ENCODE data around the gene NFATC2.

NFATC2 gene

DNA sequence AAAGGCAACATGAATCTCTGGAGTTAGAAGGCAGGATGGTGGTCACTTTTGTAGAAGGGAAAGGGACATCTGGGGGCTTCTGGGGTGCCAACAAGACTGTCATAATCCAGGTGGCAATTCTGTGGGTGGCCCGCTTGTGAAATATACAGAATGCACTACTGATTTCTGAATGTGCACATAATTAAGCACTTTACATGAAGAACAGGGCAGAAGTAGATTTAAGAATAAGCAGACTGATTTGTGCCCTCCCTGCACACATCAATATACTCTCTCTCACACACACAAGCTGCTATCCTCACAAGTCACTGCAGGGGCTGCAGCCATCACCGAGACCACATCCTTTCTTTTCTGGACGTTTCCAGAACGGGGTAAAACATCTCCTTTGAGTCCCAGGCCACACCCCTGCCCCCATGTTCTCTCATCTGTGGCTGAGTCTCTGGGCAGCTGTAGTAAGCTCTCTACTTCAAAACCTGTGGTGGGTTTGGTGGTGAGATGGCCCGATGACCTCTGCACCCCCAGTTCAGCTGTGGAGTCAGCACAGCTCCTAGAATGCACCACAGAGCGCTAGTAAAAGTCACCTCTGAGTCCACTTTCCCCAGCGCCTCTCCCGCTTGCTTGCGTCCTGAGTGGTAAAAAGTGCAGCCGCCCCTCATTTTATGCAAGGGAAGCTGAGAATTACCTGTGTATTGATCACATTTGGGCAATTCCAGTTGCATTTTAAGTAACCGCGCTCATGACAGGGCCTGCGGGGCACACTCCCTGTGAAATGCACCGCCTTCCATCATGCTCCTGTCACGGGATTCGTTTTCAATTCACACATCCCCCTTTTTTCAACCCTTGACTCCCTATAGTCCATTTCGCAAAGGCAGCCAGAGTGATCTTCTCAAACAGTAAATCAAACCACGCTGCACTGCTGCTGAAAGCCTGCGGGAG lies 115.5 kb downstream of the NFATC2 start:
- DNase-seq: no peak

DNA sequence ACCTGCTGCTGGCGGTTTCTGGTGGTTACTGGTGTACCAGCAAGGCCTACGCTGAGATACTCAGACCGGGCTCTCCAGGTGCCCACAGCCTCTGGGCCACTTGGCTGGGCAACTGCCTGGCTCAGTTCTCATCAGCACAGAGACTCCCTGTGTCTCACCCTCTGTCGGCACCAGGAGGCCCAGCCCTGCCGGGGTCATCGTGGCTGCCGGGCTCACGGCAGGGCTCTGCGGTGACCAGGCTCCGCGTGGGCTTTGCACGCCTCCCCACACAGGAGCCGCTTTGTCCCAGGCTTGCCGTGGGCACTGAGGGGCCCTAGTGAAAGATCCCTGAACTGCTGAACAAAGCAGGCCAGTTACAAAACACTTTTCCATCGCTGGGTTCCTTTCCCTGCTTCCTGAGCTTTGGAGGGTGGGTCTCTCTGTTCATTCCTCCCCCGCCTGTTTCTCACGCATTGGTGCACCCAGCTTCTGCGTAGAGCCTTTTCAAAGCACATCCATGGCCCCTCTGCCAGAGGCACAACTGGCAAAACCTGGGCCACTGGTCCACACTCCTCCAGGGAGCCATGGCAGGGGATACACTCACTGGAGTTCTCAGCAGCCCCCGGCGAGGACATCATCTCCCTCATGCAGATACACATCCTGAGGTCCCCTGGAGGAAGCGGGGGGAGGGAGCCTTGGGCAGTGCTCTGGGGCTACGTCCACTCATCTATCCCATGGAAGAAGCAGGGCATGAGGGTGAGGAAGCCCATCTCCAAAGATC lies 117.0 kb downstream of the NFATC2 start:
- DNase-seq: no peak

DNA sequence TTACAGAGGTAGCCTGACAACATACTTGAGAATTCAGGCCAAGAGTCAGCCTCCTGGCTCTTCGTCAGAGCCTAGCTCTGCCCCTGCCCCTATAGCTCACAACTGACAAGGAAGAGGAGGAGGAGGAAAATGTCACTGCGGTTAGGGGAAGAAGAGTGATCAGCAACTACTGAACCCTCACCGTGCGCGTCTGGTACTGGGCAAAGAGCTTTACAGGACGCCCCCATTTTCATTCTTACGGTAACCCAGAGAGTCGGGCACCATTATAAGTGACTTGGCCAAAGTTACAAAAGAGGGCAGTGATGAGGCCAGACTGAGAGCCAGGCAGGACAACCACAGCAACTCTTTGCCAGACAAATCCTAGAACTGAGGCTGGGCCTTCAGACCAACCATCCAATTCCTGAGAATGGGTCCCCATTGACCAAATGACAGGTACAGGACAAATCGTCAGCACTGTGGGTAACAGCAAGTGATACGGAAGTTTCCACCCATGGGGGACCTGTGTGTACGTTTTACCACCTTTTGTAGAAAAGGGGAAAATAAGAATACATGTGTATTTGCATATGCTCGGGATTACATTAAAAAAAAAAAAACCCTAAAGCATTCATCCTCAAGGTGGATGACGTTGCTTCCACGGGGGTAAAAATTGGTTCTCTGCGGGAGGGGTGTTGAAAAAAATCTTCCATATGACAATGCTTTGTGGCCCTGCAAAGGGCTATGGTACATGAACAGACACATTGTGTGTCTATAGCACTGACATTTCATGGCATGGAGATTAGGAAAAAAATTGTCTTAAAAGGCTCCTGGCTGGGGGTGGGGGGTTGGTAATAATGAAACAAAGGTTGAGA lies 118.0 kb downstream of the NFATC2 start:
- no peak for DNase-seq

DNA sequence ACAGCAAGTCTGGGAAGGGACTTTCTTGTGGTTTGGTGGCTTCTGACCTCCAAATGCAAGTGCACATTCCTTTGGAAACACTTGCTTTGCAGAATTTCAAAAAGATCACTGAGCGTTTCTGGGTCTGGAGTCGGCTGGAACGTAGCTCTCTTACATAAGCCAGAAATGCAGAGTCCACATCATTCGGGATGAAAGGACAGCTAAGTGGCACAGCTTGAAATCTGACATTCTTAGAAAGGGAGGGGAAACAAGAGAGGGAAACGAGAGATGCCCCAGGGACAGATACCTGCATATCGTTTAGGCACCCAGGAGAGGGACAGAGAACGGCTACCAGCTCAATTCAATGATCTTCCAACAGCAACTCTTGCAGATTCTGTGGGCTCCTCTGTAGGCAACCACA lies 118.7 kb downstream of the NFATC2 start:
- no peak for DNase-seq

DNA sequence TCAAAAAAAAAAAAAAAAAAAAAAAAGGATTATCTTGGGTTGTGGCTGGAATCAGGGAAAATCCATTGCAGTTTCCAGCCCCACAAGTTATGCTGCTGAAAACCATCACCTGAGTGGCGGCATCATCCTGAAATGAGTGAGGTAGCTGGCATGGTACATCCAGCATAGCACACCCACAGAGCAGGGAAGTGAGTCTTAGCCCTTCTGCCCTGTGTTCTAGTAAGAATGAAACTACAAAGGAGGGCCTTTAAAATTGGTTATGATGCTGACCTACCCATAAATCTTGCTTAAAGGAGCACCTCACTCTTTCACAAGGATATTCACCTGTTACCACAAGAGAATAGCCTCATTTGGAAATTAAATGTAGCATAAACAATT lies 119.2 kb downstream of the NFATC2 start:
- no peak for DNase-seq

DNA sequence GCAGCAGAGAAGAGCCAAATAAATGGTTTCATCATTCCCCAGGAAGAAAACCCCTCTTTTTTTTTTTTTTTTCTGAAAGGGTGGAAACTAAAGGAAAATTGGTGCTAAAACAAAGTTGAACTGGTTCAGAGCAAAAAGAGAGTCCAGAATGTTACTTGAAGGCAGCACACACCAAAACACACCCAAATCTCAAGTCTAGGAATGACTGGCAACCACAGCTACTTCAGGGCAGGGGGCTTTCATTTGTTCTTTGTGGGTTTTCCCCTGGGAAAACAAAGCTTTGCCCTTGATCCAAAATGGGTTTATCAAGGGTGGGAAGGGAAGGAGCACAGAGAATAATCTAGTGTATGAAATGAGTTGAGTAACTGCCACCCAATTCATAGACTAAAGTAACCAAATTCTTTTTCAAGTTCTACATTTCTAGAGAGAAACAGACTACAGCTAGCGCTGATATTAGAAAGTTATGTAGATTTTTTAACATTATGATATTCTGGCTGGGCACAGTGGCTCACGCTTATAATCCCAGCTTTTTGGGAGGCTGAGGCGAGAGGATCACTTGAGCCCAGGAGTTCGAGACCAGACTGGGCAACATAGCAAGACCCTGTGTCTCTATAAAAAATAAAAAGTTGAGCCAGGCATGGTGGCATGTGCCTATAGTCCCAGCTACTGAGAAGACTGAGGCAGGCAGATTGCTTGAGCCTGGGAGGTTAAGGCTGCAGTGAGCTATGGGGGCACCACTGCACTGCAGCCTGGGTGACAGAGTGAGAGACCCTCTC lies 119.8 kb downstream of the NFATC2 start:
- no peak for DNase-seq

GRCh38 chr20:51420805-51421204 lies 121.7 kb downstream of the NFATC2 start:
- DNase-seq: no peak

DNA sequence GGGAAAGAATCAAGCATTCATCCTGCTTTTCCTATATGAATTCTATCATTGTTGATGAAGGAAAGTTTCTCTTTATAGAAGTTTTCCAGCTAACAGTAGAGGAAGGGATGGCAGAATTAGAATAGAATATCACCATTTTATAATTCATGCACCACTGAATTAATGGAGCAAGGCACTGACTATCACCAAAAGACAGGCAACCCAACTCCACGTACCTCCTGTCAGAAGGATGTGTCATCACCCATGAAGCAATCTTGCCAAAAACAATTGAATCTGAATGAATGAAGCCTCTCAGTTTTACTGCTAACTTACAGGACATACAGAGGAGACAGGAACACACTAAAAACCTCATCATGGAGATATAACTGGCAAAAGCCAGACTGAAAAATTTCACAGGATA lies 122.4 kb downstream of the NFATC2 start:
- no peak for DNase-seq

GRCh38 chr20:51419646-51420045 lies 122.9 kb downstream of the NFATC2 start:
- no peak for DNase-seq

DNA sequence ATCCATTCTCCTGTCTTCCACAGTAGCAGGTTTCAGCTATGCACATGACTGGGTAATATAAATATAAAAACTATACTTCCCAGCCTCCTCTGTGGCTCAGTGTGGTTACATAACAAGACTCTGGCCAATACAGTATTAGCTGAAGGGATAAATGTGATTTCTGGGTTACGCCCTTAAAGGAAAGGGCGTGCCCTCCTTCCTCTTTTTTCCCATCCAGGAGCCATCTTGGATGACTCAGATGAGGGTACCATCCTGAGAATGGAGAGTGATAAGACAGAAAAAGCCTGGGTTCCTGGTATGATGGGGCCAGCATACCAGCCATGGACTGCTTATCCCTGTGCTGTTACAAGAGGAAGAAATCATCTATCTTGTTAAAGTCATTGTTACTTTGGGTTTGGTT lies 123.3 kb downstream of the NFATC2 start:
- DNase-seq: no peak

DNA sequence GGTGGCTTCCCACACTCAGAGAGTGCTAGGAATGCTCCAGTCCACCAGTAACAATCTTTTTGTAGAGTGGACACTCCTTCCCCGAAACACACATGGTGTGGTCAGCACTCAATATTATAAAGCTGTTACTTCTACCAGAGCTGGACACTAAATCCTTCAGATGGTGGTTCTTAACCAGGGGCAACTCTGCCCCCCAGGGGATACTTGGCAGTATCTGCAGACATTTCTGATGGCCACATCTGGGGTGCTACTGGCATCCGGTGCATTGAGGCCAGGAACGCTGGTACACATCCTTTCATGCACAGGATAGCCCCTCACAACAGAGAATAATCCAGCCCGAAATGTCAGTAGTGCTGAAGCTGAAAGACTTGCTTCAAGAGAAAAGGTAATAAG lies 124.4 kb downstream of the NFATC2 start:
- DNase-seq: no peak

DNA sequence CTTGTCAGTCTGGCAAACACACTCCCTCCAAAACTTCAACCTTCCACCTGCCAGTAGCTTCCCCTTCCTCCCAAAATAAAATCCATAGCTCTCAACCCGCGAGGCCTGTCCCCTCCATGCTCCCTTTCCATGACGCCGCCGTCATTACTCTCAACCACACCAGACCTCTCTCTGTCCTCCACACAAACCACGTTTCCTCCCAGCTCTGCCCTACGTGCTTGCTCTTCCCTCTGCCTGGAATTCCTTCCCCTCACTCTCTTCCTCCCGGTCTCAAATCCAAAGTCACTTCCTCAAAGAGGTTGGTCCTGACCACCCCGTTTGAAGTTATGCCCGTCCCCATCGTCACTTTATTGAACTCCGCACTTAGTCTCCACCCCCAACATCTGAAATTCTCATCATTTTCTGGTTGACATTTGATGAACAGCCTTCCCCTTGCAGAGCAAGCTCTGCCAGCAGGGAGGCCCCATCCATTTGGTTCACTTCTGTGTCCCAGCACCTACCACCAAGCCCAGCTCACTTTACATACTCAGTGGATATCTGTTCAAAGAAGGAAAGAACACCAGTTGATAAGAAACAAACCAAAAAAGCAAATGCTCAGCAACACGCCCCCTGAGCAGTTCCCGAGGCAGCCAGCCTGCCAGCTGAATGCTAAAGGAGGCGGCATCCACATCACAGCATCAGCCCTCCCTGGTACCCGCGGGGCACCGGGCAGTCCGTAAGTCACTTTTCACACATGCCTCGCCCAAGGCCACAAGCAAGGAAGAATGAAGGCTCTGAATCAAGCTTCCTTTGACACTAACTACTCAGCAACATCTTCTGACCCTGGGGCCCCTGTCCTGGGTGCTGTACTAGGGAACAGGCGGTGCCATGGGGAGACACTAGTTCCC lies 125.0 kb downstream of the NFATC2 start:
- no peak for DNase-seq

- no peak for DNase-seq
These were observed 125.8 kb downstream of the NFATC2 start for GRCh38 chr20:51416532-51417249.

- DNase-seq: no peak
These were observed 128.7 kb downstream of the NFATC2 start for GRCh38 chr20:51413857-51414256.

- no peak for DNase-seq
These were observed 129.5 kb downstream of the NFATC2 start for GRCh38 chr20:51412951-51413481.

- DNase-seq: no peak
These were observed 130.1 kb downstream of the NFATC2 start for GRCh38 chr20:51412333-51412871.

- DNase-seq: no peak
These were observed 130.6 kb downstream of the NFATC2 start for GRCh38 chr20:51411870-51412269.

- no peak for DNase-seq
These were observed 131.8 kb downstream of the NFATC2 start for GRCh38 chr20:51410586-51411325.

DNA sequence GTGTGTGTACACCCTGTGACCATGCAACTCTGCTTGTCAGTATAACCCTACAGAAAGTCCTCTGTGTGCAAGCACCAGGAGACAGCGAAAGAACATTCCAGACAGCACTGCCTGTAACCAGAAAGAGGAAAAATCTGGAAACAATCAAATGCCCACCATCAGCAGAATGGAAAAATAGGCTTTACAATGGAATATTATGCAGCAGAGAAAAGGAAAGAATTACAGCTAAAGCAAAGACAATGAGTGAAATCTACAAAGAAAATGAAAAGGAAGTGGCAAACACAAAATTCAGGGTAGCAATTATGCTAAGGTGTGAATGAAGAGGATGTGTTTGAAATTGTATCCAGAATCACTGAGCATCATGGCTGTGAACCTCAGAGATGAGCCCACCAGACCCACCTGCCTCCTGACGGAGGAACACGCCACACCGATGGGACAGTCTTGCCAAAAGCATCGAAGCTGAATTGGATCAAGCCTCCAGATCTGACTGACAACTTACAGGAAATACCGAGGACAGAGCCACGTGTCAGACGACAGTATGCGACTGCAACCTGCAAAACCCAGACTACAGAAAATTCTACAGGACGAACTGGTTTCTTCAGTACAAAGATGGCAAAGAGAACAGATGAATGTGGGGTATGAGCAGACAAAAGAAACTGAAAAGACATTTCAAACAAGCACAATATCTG lies 133.2 kb downstream of the NFATC2 start:
- no peak for DNase-seq
